OCI-LY7 (cell line): ENCODE results near the gene NME7. TPM values are rescaled to one million over a fixed set of nuclear protein-coding genes. Genes with fewer than 3 reads are reported as not detected.

Source experiments
- BruUV-seq: library from RNA; stranded (reverse); fragments of 400-500 nt; replicated peaks from 2 replicates; lab custom pipeline; 2021; lab: Mats Ljungman, UMichigan
- CTCF ChIA-PET: fragments of 300-600 bp; sonication (Branson Sonifier 250); formaldehyde crosslinking; loops from one replicate; lab custom pipeline; 2022; ENCODE audit warnings: antibody characterized with exemption; ENCODE audit not compliant: unreplicated experiment; lab: Charles Lee
- POLR2A ChIA-PET: fragments of 300-600 bp; sonication (Branson Sonifier 250); formaldehyde crosslinking; loops from one replicate; lab custom pipeline; 2022; ENCODE audit warnings: antibody characterized with exemption; lab: Charles Lee
- DNase-seq: peaks from one replicate; pipeline ENCODE4 v3.0.0-alpha.2; 2015; ENCODE audit warnings: low spot score
- H2AFZ ChIP-seq: fragments of 200-600 bp; sonication (generic), shearing (Covaris generic); 2 replicates; pipeline ENCODE4 v1.6.1; 2014; ENCODE audit warnings: mild to moderate bottlenecking, antibody characterized with exemption, low read length, moderate library complexity
- H3K27ac ChIP-seq: fragments of 200-600 bp; sonication (generic); 2 replicates; pipeline ENCODE4 v1.5.1; 2014; ENCODE audit warnings: mixed run types, low read depth, mild to moderate bottlenecking, moderate library complexity, low read length, inconsistent platforms; ENCODE audit not compliant: poor library complexity, severe bottlenecking
- H3K36me3 ChIP-seq: fragments of 200-600 bp; sonication (generic); 2 replicates; pipeline ENCODE4 v1.6.1; 2014; ENCODE audit warnings: mild to moderate bottlenecking, antibody characterized with exemption, low read length, moderate library complexity, mixed read lengths; ENCODE audit not compliant: insufficient read depth
- H3K4me1 ChIP-seq: fragments of 200-600 bp; sonication (generic); 2 replicates; pipeline ENCODE4 v1.5.1; 2014; ENCODE audit warnings: mild to moderate bottlenecking, low read length; ENCODE audit not compliant: insufficient read depth, poor library complexity, severe bottlenecking
- H3K4me2 ChIP-seq: fragments of 200-600 bp; sonication (generic); 2 replicates; pipeline ENCODE4 v1.6.1; 2014; ENCODE audit warnings: mild to moderate bottlenecking, low read length
- H3K4me3 ChIP-seq: fragments of 200-600 bp; sonication (generic); 2 replicates; pipeline ENCODE4 v1.5.1; 2014; ENCODE audit warnings: mild to moderate bottlenecking, low read depth, low read length; ENCODE audit not compliant: poor library complexity, severe bottlenecking
- H3K79me2 ChIP-seq: fragments of 200-600 bp; sonication (generic); 2 replicates; pipeline ENCODE4 v1.6.1; 2016; ENCODE audit warnings: low read depth, mild to moderate bottlenecking, low read length, moderate library complexity, mixed read lengths; ENCODE audit not compliant: insufficient read depth
- H3K9me2 ChIP-seq: fragments of 200-600 bp; sonication (generic); 2 replicates; pipeline ENCODE4 v1.6.1; 2016; ENCODE audit warnings: mild to moderate bottlenecking, low read length, mixed read lengths; ENCODE audit not compliant: insufficient read depth
- H3K9me3 ChIP-seq: fragments of 200-600 bp; sonication (generic); 2 replicates; pipeline ENCODE4 v1.6.1; 2014; ENCODE audit warnings: mild to moderate bottlenecking, mixed run types, low read length, mixed read lengths
- H4K20me1 ChIP-seq: fragments of 200-600 bp; sonication (generic); 2 replicates; pipeline ENCODE4 v1.6.1; 2014; ENCODE audit warnings: mild to moderate bottlenecking, antibody characterized with exemption, low read length, moderate library complexity, mixed read lengths; ENCODE audit not compliant: insufficient read depth
- EZH2phosphoT487 ChIP-seq: fragments of 200-600 bp; sonication (generic); IDR thresholded peaks from 2 replicates; pipeline ENCODE4 v1.6.1; 2018; ENCODE audit warnings: low read depth, borderline replicate concordance, mild to moderate bottlenecking, mixed run types, antibody characterized with exemption, low read length, moderate library complexity, mixed read lengths
- intact Hi-C: fragments of 100-400 bp; cut with micrococcal nuclease; formaldehyde crosslinking; loops from one replicate; pipeline ENCODE4 v1.10.0; 2022; ENCODE audit not compliant: unreplicated experiment
- total RNA-seq, 2 experiments: library from RNA; depleted of rRNA in 1 of 2; stranded (reverse); fragments of >200 nt in 1 of 2; shearing (Covaris generic) in 1 of 2; gene quantifications; 2 replicates each; pipeline ENCODE4 v1.2.3, GENCODE V29; 2014 to 2022
- TF ChIP-seq, protein P1 (sequence below): fragments of 200-600 bp; sonication (generic); conservative IDR thresholded peaks from 2 replicates; pipeline ENCODE4 v1.5.1; 2014; ENCODE audit warnings: mild to moderate bottlenecking, antibody characterized with exemption, low read length, moderate library complexity, mixed read lengths

The NME7 gene
- total RNA-seq, 2 experiments from 2014 or later: 9.3 to 17.0 TPM

DNA sequence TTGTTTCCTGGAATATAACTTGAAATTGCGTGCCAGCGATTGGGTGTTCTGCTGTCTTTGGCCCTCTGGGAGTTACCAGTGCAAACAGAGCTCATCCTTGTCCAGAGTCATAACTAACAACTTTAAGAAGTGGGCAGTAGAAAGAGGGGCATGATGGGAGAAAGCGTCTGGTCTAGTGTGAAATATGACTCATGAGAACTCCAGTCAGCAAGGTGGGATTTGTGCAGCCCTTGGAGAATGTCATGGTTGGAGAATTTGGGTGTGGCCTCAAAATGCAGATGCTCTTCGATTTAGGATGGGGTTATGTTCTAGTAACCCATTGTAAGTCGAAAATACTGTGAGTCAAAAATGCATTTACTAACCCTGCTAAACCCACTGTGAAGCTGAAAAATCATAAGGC, 248.2 kb downstream of the NME7 start:
- no peak for DNase-seq
- no TSS peak for BruUV-seq
- Histone ChIP-seq H2AFZ (no peak overlapping the region), H3K4me3 (no peak overlapping the region), H3K9me3 (peaks cover 3% of the 10 kb centered on the region; the same call in 1 of the 2 replicates), H3K36me3 (peaks cover 82% of the 10 kb centered on the region), H3K4me1 (peaks cover 15% of the 10 kb centered on the region), H3K9me2 (no peaks in the 10 kb centered on the region), H3K27ac (no peak overlapping the region), H3K4me2 (no peak overlapping the region), H3K79me2 (peaks cover 3% of the 10 kb centered on the region; the same call in 1 of the 2 replicates), H4K20me1 (0 out of 2 replicates have a peak, but pooled peaks cover 9% of the 10 kb centered on the region)
- intact Hi-C loops: no loop called here
- TF ChIP-seq, protein P1, sequence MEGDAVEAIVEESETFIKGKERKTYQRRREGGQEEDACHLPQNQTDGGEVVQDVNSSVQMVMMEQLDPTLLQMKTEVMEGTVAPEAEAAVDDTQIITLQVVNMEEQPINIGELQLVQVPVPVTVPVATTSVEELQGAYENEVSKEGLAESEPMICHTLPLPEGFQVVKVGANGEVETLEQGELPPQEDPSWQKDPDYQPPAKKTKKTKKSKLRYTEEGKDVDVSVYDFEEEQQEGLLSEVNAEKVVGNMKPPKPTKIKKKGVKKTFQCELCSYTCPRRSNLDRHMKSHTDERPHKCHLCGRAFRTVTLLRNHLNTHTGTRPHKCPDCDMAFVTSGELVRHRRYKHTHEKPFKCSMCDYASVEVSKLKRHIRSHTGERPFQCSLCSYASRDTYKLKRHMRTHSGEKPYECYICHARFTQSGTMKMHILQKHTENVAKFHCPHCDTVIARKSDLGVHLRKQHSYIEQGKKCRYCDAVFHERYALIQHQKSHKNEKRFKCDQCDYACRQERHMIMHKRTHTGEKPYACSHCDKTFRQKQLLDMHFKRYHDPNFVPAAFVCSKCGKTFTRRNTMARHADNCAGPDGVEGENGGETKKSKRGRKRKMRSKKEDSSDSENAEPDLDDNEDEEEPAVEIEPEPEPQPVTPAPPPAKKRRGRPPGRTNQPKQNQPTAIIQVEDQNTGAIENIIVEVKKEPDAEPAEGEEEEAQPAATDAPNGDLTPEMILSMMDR: no peak
- no peak for TF ChIP-seq EZH2phosphoT487
- POLR2A ChIA-PET: interaction anchor here (2.8 kb wide), 1 partner anchor 10 kb away, joined by 17 read pairs; no protein-coding TSS in a partner anchor
- CTCF ChIA-PET: interaction anchor here (1.0 kb wide), 1 partner anchor 11 kb away, joined by 3 read pairs; no protein-coding TSS in a partner anchor

- no peak for DNase-seq
- Histone ChIP-seq H3K4me1 (peaks cover 26% of the 10 kb centered on the region), H3K79me2 (peaks cover 5% of the 10 kb centered on the region; the same call in 1 of the 2 replicates), H3K4me2 (no peak overlapping the region), H3K4me3 (no peak overlapping the region), H3K36me3 (peaks cover 86% of the 10 kb centered on the region), H3K9me3 (peaks cover 6% of the 10 kb centered on the region; the same call in 1 of the 2 replicates), H4K20me1 (0 out of 2 replicates have a peak, but pooled peaks cover 9% of the 10 kb centered on the region), H2AFZ (no peak overlapping the region), H3K9me2 (no peaks in the 10 kb centered on the region), H3K27ac (no peak overlapping the region)
- TF ChIP-seq, protein P1: no peak
- TF ChIP-seq EZH2phosphoT487: no peak
- ChIA-PET POLR2A (no interaction called here), CTCF (interaction anchor here (1.0 kb wide), 1 partner anchor 10 kb away, joined by 3 read pairs; no protein-coding TSS in a partner anchor)
- BruUV-seq: no TSS peak
- intact Hi-C loops: no loop called here
These were observed 249.4 kb downstream of the NME7 start for GRCh38 chr1:169118227-169118626.

DNA sequence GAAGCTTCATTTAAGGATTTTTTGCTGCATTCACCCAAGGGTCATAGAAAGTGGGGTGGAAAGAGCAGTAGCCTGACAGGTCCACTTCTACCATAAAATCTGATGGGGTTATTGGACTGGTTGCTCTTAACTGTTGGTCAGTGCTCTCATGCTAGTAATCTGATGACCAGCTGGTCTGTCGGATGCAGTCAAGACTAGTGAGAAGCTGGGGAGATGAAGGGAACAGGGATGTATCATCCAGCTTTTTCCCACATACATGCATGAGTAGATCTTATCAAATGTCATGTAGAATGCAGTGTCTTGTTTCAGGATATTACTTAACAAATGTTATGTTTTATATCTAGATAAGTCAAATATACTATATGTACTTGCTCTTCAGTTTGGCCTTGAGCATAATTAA, 250.0 kb downstream of the NME7 start:
- TF ChIP-seq, protein P1: no peak
- no peak for TF ChIP-seq EZH2phosphoT487
- Histone ChIP-seq H4K20me1 (0 out of 2 replicates have a peak, but pooled peaks cover 9% of the 10 kb centered on the region), H3K4me3 (no peak overlapping the region), H3K4me1 (peaks cover 31% of the 10 kb centered on the region), H3K27ac (no peak overlapping the region), H3K9me2 (no peaks in the 10 kb centered on the region), H3K79me2 (peaks cover 5% of the 10 kb centered on the region; the same call in 1 of the 2 replicates), H3K36me3 (peaks cover 85% of the 10 kb centered on the region), H2AFZ (no peak overlapping the region), H3K4me2 (no peak overlapping the region), H3K9me3 (peaks cover 6% of the 10 kb centered on the region; the same call in 1 of the 2 replicates)
- ChIA-PET CTCF (no interaction called here), POLR2A (no interaction called here)
- intact Hi-C loops: no loop called here
- BruUV-seq: no TSS peak
- no peak for DNase-seq
